Panc1 (cell line): ENCODE measurements around the gene PRKACG. TPM values are rescaled to one million over a fixed set of nuclear protein-coding genes. Genes with fewer than 3 reads are reported as not detected.

Experiments
- ATAC-seq: fragments of 200-7000 bp; cut with Tn5 transposase; 2 replicates; pipeline ENCODE4 v1.9.1; 2020; ENCODE audit warnings: mild to moderate bottlenecking, moderate library complexity
- BruUV-seq: library from RNA; stranded (reverse); fragments of 400-500 nt; replicated peaks from 2 replicates; lab custom pipeline; 2021; lab: Mats Ljungman, UMichigan
- CTCF ChIA-PET: fragments of 300-600 bp; sonication (Branson Sonifier 250); formaldehyde crosslinking; loops from one replicate; lab custom pipeline; 2022; ENCODE audit warnings: antibody characterized with exemption; lab: Charles Lee
- POLR2A ChIA-PET: fragments of 300-600 bp; sonication (Branson Sonifier 250); formaldehyde crosslinking; loops from one replicate; lab custom pipeline; 2022; ENCODE audit warnings: antibody characterized with exemption; lab: Charles Lee
- DNase-seq: peaks from one replicate; pipeline ENCODE4 v3.0.0-alpha.2; 2010; ENCODE audit warnings: low read depth, low spot score
- H3K27ac ChIP-seq: 2 replicates; pipeline ENCODE4 v1.5.1; 2011; ENCODE audit warnings: mild to moderate bottlenecking, low read length, inconsistent platforms
- H3K27me3 ChIP-seq: fragments of 200-500 bp; sonication (Bioruptor generic); 2 replicates; pipeline ENCODE4 v1.6.0; 2014; ENCODE audit warnings: low read length, inconsistent platforms; ENCODE audit not compliant: control insufficient read depth, insufficient read depth
- H3K36me3 ChIP-seq: fragments of 200-500 bp; sonication (Bioruptor generic); 2 replicates; pipeline ENCODE4 v1.5.1; 2014; ENCODE audit warnings: inconsistent platforms, mild to moderate bottlenecking, low read length, moderate library complexity; ENCODE audit not compliant: control insufficient read depth, insufficient read depth
- H3K4me1 ChIP-seq: 2 replicates; pipeline ENCODE4 v1.5.1; 2011; ENCODE audit warnings: inconsistent platforms, mild to moderate bottlenecking, low read length, moderate library complexity; ENCODE audit not compliant: control insufficient read depth, insufficient read depth
- H3K4me3 ChIP-seq, 2 experiments: 2 replicates each; pipeline ENCODE4 v1.5.1; 2011 to 2012; ENCODE audit warnings: low read depth in 2 of 2, low read length in 2 of 2, mild to moderate bottlenecking in 2 of 2, inconsistent platforms in 1 of 2, moderate library complexity in 1 of 2
- H3K9me3 ChIP-seq: fragments of 200-500 bp; sonication (Bioruptor generic); 2 replicates; pipeline ENCODE4 v1.5.1; 2014; ENCODE audit warnings: low read depth, mild to moderate bottlenecking, inconsistent platforms, low read length, moderate library complexity; ENCODE audit not compliant: control insufficient read depth, insufficient read depth
- CTCF ChIP-seq: fragments of 450-650 bp; IDR thresholded peaks from 2 replicates; pipeline ENCODE4 v1.5.1; 2017; ENCODE audit warnings: mild to moderate bottlenecking
- POLR2AphosphoS5 ChIP-seq: IDR thresholded peaks from 2 replicates; pipeline ENCODE4 v1.6.1; 2012; ENCODE audit warnings: mild to moderate bottlenecking, low read depth, low read length, moderate library complexity
- REST ChIP-seq, 2 experiments: IDR thresholded peaks; 2 replicates each; pipeline ENCODE4 v1.6.1; 2011 to 2012; ENCODE audit warnings: low read depth in 2 of 2, control low read depth in 1 of 2, low read length in 1 of 2, mild to moderate bottlenecking in 1 of 2, moderate library complexity in 1 of 2; ENCODE audit not compliant: insufficient read depth in 1 of 2
- SIN3A ChIP-seq: IDR thresholded peaks from 2 replicates; pipeline ENCODE4 v1.6.1; 2012; ENCODE audit warnings: low read depth, mild to moderate bottlenecking, low read length, moderate library complexity, borderline replicate concordance; ENCODE audit not compliant: insufficient read depth
- TCF7L2 ChIP-seq: IDR thresholded peaks from 2 replicates; pipeline ENCODE4 v1.6.1; 2011; ENCODE audit warnings: mild to moderate bottlenecking, low read depth, low read length, inconsistent platforms
- in situ Hi-C: cut with HindIII; loops from 2 replicates; pipeline ENCODE4 v1.10.0; 2016; ENCODE audit warnings: low sequenced_read_pairs, low pct_unique_long_range_greater_than_20kb
- intact Hi-C: fragments of 100-400 bp; cut with micrococcal nuclease; formaldehyde crosslinking; loops from one replicate; pipeline ENCODE4 v1.10.0; 2022; ENCODE audit not compliant: unreplicated experiment
- total RNA-seq: library from RNA; stranded (reverse); gene quantifications from one replicate; pipeline ENCODE4 v1.2.1, GENCODE V29; 2021; ENCODE audit not compliant: unreplicated experiment

PRKACG gene
- total RNA-seq, 1 experiment from 2014 or later, result not detected

DNA sequence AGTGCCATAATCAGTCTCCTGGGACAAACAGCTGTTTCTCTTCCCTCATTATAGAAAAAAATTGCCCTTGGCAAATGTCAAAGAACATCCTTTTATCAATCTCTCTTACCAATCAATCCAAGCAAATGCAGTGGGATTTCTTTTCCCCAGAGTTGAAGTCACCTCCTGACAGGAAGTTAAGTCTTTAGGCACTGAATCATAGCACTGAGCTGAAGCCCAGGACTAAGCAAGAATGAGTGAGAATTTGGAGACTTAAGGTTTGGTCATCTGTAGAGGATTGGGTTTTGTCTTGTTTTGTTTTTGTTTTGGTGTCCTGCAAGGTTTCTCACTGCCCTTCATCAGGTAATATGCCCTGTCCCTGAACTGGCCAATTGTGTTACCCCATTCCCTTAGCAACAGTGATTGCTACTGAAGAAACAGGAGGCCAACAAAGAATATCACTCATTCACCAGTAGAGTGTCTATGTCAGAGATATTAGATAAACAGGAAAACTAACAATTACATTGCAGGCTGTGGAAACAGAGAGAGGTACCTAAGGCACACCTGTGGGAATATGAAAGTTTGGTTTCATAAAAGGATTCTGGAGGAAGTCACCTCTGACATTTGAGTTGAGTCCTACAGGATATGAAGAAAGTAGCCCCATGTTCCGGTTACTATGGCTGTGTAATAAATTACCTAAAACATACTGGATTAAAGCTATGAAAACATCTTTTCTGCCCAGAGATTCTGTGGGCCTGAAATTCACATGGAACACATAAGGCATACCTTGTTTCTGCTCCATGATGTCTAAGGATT is 17.1 kb upstream of the PRKACG start:
- intact Hi-C loops (no loop called here), in situ Hi-C loops (no loop called here)
- Histone ChIP-seq H3K9me3 (no peaks in the 10 kb centered on the region), H3K27me3 (no peaks in the 10 kb centered on the region), H3K4me1 (no peaks in the 10 kb centered on the region), H3K36me3 (no peaks in the 10 kb centered on the region; the same call in 1 of the 2 replicates), H3K27ac (no peak overlapping the region), H3K4me3 (no peak overlapping the region)
- POLR2A ChIA-PET, result no interaction called here
- CTCF ChIA-PET, result no interaction called here
- no TSS peak for BruUV-seq
- DNase-seq (no peak), ATAC-seq (no peak)
- TF ChIP-seq POLR2AphosphoS5 (no peak), TCF7L2 (no peak), REST (IDR thresholded peaks at IDR 0.05; ENCODE audit: insufficient read depth in 1 of 2, low read depth in 2 of 2, low read length in 1 of 2) (no peak), CTCF (no peak), SIN3A (no peak)

DNA sequence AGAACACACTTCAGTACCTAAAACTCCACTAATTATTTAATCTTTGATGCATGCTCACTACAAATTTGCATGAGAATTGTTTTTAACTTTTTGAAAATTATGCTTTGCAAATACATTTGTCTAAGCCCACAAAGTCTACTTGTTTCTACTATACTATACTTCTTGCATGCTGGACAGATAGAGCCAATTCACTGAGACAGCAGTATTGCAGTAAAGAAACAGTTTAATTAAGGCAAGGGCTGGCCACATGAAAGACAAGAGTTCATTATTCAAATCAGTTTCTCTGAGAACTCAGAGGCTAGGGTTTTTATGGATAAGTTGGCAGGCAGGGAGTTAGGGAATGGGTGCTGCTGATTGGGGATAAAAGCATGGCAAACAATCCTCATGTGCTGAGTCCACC is 15.6 kb upstream of the PRKACG start:
- Histone ChIP-seq H3K27me3 (no peaks in the 10 kb centered on the region), H3K9me3 (no peaks in the 10 kb centered on the region), H3K4me1 (no peaks in the 10 kb centered on the region), H3K27ac (no peak overlapping the region), H3K36me3 (no peaks in the 10 kb centered on the region), H3K4me3 (no peak overlapping the region)
- TF ChIP-seq REST (IDR thresholded peaks at IDR 0.05; ENCODE audit: insufficient read depth in 1 of 2, low read depth in 2 of 2, low read length in 1 of 2) (no peak), TCF7L2 (no peak), SIN3A (no peak), CTCF (no peak), POLR2AphosphoS5 (no peak)
- intact Hi-C loops (loop anchor here (10.0 kb wide), 1 partner anchor 325 kb away; the partner anchor contains the start of gene PIP5K1B), in situ Hi-C loops (no loop called here)
- CTCF ChIA-PET, result no interaction called here
- ATAC-seq (no peak), DNase-seq (no peak)
- POLR2A ChIA-PET, result no interaction called here
- BruUV-seq, result no TSS peak
